Stimulated activated CD4-positive, alpha-beta T cell treated with anti-CD3 and anti-CD28 coated beads, Interleukin-1b, Interleukin-23, amount 100 ng/mL, for 1 hour (primary cell): ENCODE data around the gene TRIM62.

Source experiments
- DNase-seq, 2 donors: peaks; one replicate each; pipeline ENCODE4 v3.0.0-alpha.2; 2020; ENCODE audit warnings: low read depth in 2 of 2

TRIM62 gene

GRCh38 chr1:33099290-33100118 is 82.3 kb downstream of the TRIM62 start:
- DNase-seq, result peak; percentile 19 to 34

- DNase-seq, result no peak
Observed at GRCh38 chr1:33098371-33098770, 83.5 kb downstream of the TRIM62 start.

GRCh38 chr1:33097762-33098161 is 84.1 kb downstream of the TRIM62 start:
- no peak for DNase-seq

GRCh38 chr1:33097137-33097611 is 84.7 kb downstream of the TRIM62 start:
- DNase-seq, result no peak

- no peak for DNase-seq
Observed at GRCh38 chr1:33096363-33097005, 85.4 kb downstream of the TRIM62 start.
